SK-N-SH treated with all-trans-retinoic acid at 6 μM for 48 hours (cell line): Measurements from ENCODE around the gene SPNS3.

Experiments used
- ATAC-seq: fragments of 200-7000 bp; cut with Tn5 transposase; 3 replicates; pipeline ENCODE4 v1.9.1; 2020; ENCODE audit warnings: mild to moderate bottlenecking, moderate library complexity
- ARNTL ChIP-seq: fragments of 450-650 bp; formaldehyde crosslinking; IDR thresholded peaks from 2 replicates; pipeline ENCODE4 v1.5.0; 2020; ENCODE audit warnings: low read depth, mild to moderate bottlenecking, moderate library complexity, borderline replicate concordance
- CSDC2 ChIP-seq: fragments of 250-450 bp; sonication (Bioruptor Pico); IDR thresholded peaks from 2 replicates; pipeline ENCODE4 v1.5.0; 2020; ENCODE audit warnings: mild to moderate bottlenecking, moderate library complexity
- GLIS3 ChIP-seq: fragments of 250-450 bp; sonication (Bioruptor Pico); IDR thresholded peaks from 2 replicates; pipeline ENCODE4 v1.5.0; 2020; ENCODE audit warnings: mild to moderate bottlenecking, moderate library complexity
- ISL1 ChIP-seq: fragments of 250-450 bp; sonication (Bioruptor Pico); IDR thresholded peaks from 2 replicates; pipeline ENCODE4 v2.1.2; 2022; ENCODE audit warnings: mild to moderate bottlenecking, moderate library complexity
- PATZ1 ChIP-seq: fragments of 250-450 bp; sonication (Bioruptor Pico); IDR thresholded peaks from 2 replicates; pipeline ENCODE4 v1.8.0; 2020; ENCODE audit warnings: mild to moderate bottlenecking, moderate library complexity, borderline replicate concordance
- POU6F1 ChIP-seq: fragments of 250-450 bp; sonication (Bioruptor Pico); IDR thresholded peaks from 2 replicates; pipeline ENCODE4 v1.8.0; 2021; ENCODE audit warnings: low read depth, mild to moderate bottlenecking, moderate library complexity, borderline replicate concordance
- PPARA ChIP-seq: fragments of 250-450 bp; sonication (Bioruptor Pico); IDR thresholded peaks from 2 replicates; pipeline ENCODE4 v1.5.0; 2020; ENCODE audit warnings: mild to moderate bottlenecking, borderline replicate concordance
- RARB ChIP-seq: fragments of 250-450 bp; sonication (Bioruptor Pico); IDR thresholded peaks from 2 replicates; pipeline ENCODE4 v1.8.0; 2021; ENCODE audit warnings: mild to moderate bottlenecking, moderate library complexity
- SNAI2 ChIP-seq: fragments of 250-450 bp; sonication (Bioruptor Pico); IDR thresholded peaks from 2 replicates; pipeline ENCODE4 v1.5.0; 2020; ENCODE audit warnings: mild to moderate bottlenecking, moderate library complexity
- TCF4 ChIP-seq: fragments of 250-450 bp; sonication (Bioruptor Pico); IDR thresholded peaks from 2 replicates; pipeline ENCODE4 v1.8.0; 2021; ENCODE audit warnings: mild to moderate bottlenecking, moderate library complexity, borderline replicate concordance
- TSHZ2 ChIP-seq: fragments of 250-450 bp; sonication (Bioruptor Pico); IDR thresholded peaks from 2 replicates; pipeline ENCODE4 v1.5.0; 2020; ENCODE audit warnings: mild to moderate bottlenecking, moderate library complexity
- ZC3H10 ChIP-seq: fragments of 250-450 bp; sonication (Bioruptor Pico); IDR thresholded peaks from 2 replicates; pipeline ENCODE4 v1.5.1; 2021; ENCODE audit warnings: mild to moderate bottlenecking, moderate library complexity
- ZFP3 ChIP-seq: fragments of 250-450 bp; sonication (Bioruptor Pico); IDR thresholded peaks from 2 replicates; pipeline ENCODE4 v1.5.0; 2020; ENCODE audit warnings: mild to moderate bottlenecking, moderate library complexity
- ZNF70 ChIP-seq: fragments of 450-650 bp; formaldehyde crosslinking; IDR thresholded peaks from 2 replicates; pipeline ENCODE4 v1.5.0; 2020; ENCODE audit warnings: mild to moderate bottlenecking, moderate library complexity
- ZNF8 ChIP-seq: fragments of 450-650 bp; formaldehyde crosslinking; IDR thresholded peaks from 2 replicates; pipeline ENCODE4 v1.5.0; 2020; ENCODE audit warnings: mild to moderate bottlenecking, moderate library complexity
- TF ChIP-seq, protein P1 (sequence below): fragments of 250-450 bp; sonication (Bioruptor Pico); IDR thresholded peaks from 2 replicates; pipeline ENCODE4 v1.5.1; 2021; ENCODE audit warnings: mild to moderate bottlenecking, moderate library complexity
- TF ChIP-seq, protein P2 (sequence below): fragments of 250-450 bp; sonication (Bioruptor Pico); IDR thresholded peaks from 2 replicates; pipeline ENCODE4 v1.5.1; 2020; ENCODE audit warnings: low read depth, mild to moderate bottlenecking, moderate library complexity

SPNS3 gene

GRCh38 chr17:4469552-4469951 lies 35.8 kb downstream of the SPNS3 start:
- ATAC-seq: no peak

GRCh38 chr17:4472286-4472685 lies 38.5 kb downstream of the SPNS3 start:
- TF ChIP-seq, protein P1, sequence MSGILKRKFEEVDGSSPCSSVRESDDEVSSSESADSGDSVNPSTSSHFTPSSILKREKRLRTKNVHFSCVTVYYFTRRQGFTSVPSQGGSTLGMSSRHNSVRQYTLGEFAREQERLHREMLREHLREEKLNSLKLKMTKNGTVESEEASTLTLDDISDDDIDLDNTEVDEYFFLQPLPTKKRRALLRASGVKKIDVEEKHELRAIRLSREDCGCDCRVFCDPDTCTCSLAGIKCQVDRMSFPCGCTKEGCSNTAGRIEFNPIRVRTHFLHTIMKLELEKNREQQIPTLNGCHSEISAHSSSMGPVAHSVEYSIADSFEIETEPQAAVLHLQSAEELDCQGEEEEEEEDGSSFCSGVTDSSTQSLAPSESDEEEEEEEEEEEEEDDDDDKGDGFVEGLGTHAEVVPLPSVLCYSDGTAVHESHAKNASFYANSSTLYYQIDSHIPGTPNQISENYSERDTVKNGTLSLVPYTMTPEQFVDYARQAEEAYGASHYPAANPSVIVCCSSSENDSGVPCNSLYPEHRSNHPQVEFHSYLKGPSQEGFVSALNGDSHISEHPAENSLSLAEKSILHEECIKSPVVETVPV (CRISPR knock-in tag): no peak
- TF ChIP-seq TCF4 (CRISPR knock-in tag): no peak
- TF ChIP-seq POU6F1: no peak
- no peak for TF ChIP-seq ARNTL (CRISPR knock-in tag)
- no peak for TF ChIP-seq RARB (CRISPR knock-in tag)
- no peak for TF ChIP-seq ZNF8
- TF ChIP-seq ZNF70 (CRISPR knock-in tag): no peak
- TF ChIP-seq TSHZ2: no peak
- ATAC-seq: no peak

More at GRCh38 chr17:4469552-4469951, 35.8 kb downstream of the SPNS3 start:
- no peak for TF ChIP-seq PATZ1 (CRISPR knock-in tag)
- TF ChIP-seq TSHZ2: no peak
- TF ChIP-seq ISL1 (CRISPR knock-in tag): no peak
- no peak for TF ChIP-seq PPARA (CRISPR knock-in tag)
- TF ChIP-seq ZFP3 (CRISPR knock-in tag): no peak
- TF ChIP-seq CSDC2 (CRISPR knock-in tag): no peak
- TF ChIP-seq, protein P2, sequence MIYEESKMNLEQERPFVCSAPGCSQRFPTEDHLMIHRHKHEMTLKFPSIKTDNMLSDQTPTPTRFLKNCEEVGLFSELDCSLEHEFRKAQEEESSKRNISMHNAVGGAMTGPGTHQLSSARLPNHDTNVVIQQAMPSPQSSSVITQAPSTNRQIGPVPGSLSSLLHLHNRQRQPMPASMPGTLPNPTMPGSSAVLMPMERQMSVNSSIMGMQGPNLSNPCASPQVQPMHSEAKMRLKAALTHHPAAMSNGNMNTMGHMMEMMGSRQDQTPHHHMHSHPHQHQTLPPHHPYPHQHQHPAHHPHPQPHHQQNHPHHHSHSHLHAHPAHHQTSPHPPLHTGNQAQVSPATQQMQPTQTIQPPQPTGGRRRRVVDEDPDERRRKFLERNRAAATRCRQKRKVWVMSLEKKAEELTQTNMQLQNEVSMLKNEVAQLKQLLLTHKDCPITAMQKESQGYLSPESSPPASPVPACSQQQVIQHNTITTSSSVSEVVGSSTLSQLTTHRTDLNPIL (CRISPR knock-in tag): no peak
- no peak for TF ChIP-seq TCF4 (CRISPR knock-in tag)
- no peak for TF ChIP-seq SNAI2 (CRISPR knock-in tag)

DNA sequence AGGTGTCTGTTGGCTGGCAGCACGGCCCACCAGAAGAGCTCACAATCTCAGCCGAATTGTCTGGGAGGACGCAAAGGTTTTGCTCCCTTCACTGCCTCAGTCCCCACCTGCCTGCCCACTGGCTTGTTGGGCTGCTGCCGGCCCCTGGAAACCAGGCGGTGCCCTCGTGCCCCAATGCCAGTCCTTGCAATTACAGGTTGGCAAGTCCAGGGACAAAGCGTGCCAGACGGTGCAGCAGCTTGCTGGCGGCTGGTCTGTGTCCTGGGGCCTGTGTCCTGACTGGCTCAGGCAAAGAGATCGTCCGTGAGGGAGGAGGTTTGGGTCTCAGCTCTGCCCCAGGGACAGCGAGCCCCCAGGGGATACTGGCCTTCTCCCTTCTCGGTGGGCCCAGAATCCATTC lies 40.4 kb downstream of the SPNS3 start:
- no peak for ATAC-seq
- TF ChIP-seq GLIS3 (CRISPR knock-in tag) (no peak), ZC3H10 (no peak)
- TF ChIP-seq, protein P2 (CRISPR knock-in tag): no peak
